Measurements from ENCODE around the gene CMKLR1. TPM values are rescaled to one million over a fixed set of nuclear protein-coding genes. Genes with fewer than 3 reads are reported as not detected.

CMKLR1 gene
- total and polyA plus RNA-seq, 2 donors from 2014 or later = 6.1 to 25.7 TPM

GRCh38 chr12:108346727-108347710 is 7.9 kb upstream of the CMKLR1 start:
- H3K9me3 ChIP-seq (ENCODE audit: control insufficient read depth in 2 of 3, insufficient read depth in 1 of 3, low read length in 3 of 3) = peaks cover 0 to 5% (median 0%) of the 10 kb centered on the region in 3 donors
- H3K4me3 ChIP-seq (ENCODE audit: low read length in 3 of 3) = no peak overlapping the region
- H3K4me1 ChIP-seq (ENCODE audit: control insufficient read depth in 2 of 3, insufficient read depth in 2 of 3, low read depth in 1 of 3, low read length in 3 of 3) = peaks cover 0 to 2% (median 0%) of the 10 kb centered on the region in 3 donors
- FAIRE-seq (no peak), DNase-seq (no peak)
- TF ChIP-seq CTCF (IDR thresholded peaks at IDR 0.05; ENCODE audit: borderline replicate concordance, extremely low read depth, insufficient read depth) = no peak
- H3K36me3 ChIP-seq (ENCODE audit: control insufficient read depth in 2 of 3, insufficient read depth in 3 of 3, low read length in 3 of 3) = no peaks in the 10 kb centered on the region
- H3K27me3 ChIP-seq (ENCODE audit: control insufficient read depth, insufficient read depth, low read length) = no peaks in the 10 kb centered on the region
- no peak overlapping the region for H3K27ac ChIP-seq (ENCODE audit: low read depth in 2 of 2, low read length in 2 of 2)
- intact Hi-C loops (cut with DNase I) = no loop called here
- no peak overlapping the region for H3K9ac ChIP-seq (ENCODE audit: low read length in 3 of 3)

- H3K9ac ChIP-seq (ENCODE audit: low read length in 3 of 3) = no peak overlapping the region
- H3K9me3 ChIP-seq (ENCODE audit: control insufficient read depth in 2 of 3, insufficient read depth in 1 of 3, low read length in 3 of 3) = peaks cover 0 to 5% (median 0%) of the 10 kb centered on the region in 3 donors
- TF ChIP-seq CTCF (IDR thresholded peaks at IDR 0.05; ENCODE audit: borderline replicate concordance, extremely low read depth, insufficient read depth) = no peak
- no peak overlapping the region for H3K4me3 ChIP-seq (ENCODE audit: low read length in 3 of 3)
- DNase-seq (no peak), FAIRE-seq (no peak)
- H3K36me3 ChIP-seq (ENCODE audit: control insufficient read depth in 2 of 3, insufficient read depth in 3 of 3, low read length in 3 of 3) = no peaks in the 10 kb centered on the region
- no peak overlapping the region for H3K27ac ChIP-seq (ENCODE audit: low read depth in 2 of 2, low read length in 2 of 2)
- no peaks in the 10 kb centered on the region for H3K27me3 ChIP-seq (ENCODE audit: control insufficient read depth, insufficient read depth, low read length)
- intact Hi-C loops (cut with DNase I) = no loop called here
- peaks cover 0 to 2% (median 0%) of the 10 kb centered on the region in 3 donors for H3K4me1 ChIP-seq (ENCODE audit: control insufficient read depth in 2 of 3, insufficient read depth in 2 of 3, low read depth in 1 of 3, low read length in 3 of 3)
Observed at GRCh38 chr12:108345716-108346633, 6.9 kb upstream of the CMKLR1 start.

GRCh38 chr12:108342985-108343384 is 3.9 kb upstream of the CMKLR1 start:
- H3K27ac ChIP-seq (ENCODE audit: low read depth in 2 of 2, low read length in 2 of 2) = no peak overlapping the region
- no peak for FAIRE-seq
- TF ChIP-seq CTCF (IDR thresholded peaks at IDR 0.05; ENCODE audit: borderline replicate concordance, extremely low read depth, insufficient read depth) = no peak
- DNase-seq = peak in 1 of 5 donors; percentile 63
- H3K9ac ChIP-seq (ENCODE audit: low read length in 3 of 3) = no peak overlapping the region
- H3K36me3 ChIP-seq (ENCODE audit: control insufficient read depth in 2 of 3, insufficient read depth in 3 of 3, low read length in 3 of 3) = no peaks in the 10 kb centered on the region
- H3K27me3 ChIP-seq (ENCODE audit: control insufficient read depth, insufficient read depth, low read length) = no peaks in the 10 kb centered on the region
- H3K4me3 ChIP-seq (ENCODE audit: low read length in 3 of 3) = no peak overlapping the region
- intact Hi-C loops (cut with DNase I) = no loop called here
- H3K9me3 ChIP-seq (ENCODE audit: control insufficient read depth in 2 of 3, insufficient read depth in 1 of 3, low read length in 3 of 3) = no peaks in the 10 kb centered on the region
- peaks cover 0 to 2% (median 0%) of the 10 kb centered on the region in 3 donors for H3K4me1 ChIP-seq (ENCODE audit: control insufficient read depth in 2 of 3, insufficient read depth in 2 of 3, low read depth in 1 of 3, low read length in 3 of 3)

Data from kidney (tissue), 14 donors.